CD4-positive, alpha-beta T cell treated with Interleukin-15 for 1 hour (primary cell): Measurements from ENCODE around the gene KIF6.
"Not testable (repeated sequence)": the region's sequence is repeated elsewhere in the genome, so short reads cannot be mapped to it uniquely, and the experiment has no call there.

Source experiments
- DNase-seq: peaks from one replicate; pipeline ENCODE4 v3.0.0-alpha.2; 2020

KIF6 gene

DNA sequence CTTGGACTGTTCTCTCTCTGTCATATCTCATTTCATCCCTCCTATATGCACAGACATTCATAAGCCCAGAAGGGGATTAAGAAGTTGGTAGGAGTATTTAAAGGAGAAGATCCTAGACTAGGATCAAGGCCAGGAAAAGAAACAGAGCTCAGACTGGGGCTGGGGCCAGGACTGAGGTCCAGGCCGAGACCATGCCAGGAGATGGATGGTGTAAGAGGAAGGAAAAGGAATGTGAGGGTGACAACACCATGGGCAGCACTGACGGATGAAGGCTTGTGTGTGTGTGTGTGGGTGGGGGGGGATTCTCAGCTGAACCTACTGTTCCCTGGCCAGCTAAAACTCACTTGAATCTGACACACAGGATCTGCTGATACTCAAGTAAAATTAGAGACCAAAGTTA lies 182.1 kb downstream of the KIF6 start:
- no peak for DNase-seq

DNA sequence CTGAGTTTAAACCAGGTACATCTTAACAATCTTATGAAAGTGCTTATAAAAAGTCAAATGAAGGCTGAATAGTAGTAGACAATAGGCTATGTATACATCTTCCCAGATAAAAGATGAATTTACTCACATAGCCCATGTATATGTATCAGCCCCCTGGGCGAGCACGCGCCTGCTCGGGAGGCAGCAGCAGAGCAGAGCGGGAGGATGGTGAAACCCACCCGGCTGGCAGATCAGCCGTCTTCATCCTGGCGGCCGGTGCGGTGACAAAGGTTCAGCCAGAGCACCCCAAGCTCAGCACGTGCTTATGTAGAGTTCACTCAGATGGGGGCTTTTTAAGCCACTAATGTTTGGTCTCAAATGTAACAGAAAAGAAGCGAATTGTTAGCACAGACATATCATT lies 184.8 kb downstream of the KIF6 start:
- no peak for DNase-seq

DNA sequence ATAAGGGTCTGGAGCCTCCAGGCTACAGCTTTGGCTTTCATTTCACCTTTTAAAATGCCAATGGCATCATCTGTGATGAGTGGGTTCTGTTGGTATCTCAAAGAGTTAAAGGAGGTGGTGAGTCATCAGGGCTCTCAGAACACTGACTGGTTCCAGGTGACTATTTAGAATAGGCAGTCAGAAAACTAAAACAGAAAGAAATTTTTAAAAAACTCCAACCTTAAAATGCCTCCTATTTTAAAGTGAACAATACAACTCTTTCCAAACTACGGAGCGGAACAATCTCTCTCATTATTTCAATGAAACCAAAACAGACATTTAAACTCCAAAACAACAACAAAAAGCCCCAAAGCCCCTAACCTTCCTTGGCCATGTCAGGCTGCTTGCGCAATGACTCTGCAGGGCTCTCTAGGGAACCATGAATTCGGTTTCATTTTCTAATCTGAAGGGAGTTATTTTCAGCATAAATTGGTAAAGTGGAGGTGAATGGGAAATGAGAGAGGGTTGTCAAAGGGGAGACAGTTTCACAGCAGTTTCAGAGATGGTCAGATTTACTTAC lies 194.9 kb downstream of the KIF6 start:
- DNase-seq, result no peak

DNA sequence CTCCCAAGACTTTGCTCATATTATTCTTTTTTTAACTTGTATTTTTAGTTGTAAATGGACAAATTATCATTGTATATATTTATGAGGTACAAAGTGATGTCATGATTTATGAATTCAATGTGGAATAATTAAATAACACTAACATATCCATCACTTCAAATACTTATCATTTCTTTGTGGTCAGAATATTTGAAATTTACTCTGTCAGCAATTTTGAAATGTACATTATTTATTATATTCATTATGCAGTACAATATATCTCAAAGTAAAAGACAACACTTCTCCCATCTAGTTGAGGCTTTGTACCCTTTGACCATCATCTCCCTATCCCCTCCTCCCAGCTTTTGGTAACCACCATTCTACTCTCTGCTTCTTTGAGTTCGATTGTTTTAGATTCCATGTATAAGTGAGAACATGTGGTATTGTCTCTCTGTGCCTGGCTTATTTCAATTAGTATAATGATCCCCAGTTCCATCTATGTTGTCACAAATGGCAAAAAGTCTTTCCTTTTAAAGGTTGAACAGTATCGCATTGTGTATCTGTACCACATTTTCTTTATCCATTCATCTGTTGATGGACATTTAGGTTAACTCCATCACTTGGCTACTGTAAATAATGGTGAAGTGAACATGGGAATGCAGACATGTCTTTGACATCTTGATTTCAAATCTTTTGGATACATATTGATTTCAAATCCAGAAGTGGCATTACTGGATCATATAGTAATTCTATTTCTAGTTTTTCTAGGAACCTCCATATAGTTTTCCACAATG lies 197.2 kb downstream of the KIF6 start:
- no peak for DNase-seq

DNA sequence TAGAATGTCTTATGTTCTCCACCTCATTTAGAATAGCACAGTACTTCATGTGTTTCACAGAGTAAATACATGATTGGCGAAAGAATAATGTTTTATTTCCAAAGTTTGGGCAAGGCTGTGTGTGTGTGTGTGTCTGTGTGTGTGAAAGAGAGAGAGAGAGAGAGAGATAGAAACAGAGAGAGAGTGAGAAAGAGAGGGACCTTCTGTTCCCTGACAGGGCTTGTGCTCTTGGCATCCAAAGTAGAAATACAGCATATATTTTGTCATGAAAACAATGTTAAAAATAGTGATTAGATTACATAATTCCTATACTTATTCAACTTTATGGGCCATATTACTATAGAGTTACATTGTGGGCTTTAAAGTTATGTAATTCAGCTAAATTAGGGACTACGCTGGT lies 201.2 kb downstream of the KIF6 start:
- DNase-seq, result no peak

DNA sequence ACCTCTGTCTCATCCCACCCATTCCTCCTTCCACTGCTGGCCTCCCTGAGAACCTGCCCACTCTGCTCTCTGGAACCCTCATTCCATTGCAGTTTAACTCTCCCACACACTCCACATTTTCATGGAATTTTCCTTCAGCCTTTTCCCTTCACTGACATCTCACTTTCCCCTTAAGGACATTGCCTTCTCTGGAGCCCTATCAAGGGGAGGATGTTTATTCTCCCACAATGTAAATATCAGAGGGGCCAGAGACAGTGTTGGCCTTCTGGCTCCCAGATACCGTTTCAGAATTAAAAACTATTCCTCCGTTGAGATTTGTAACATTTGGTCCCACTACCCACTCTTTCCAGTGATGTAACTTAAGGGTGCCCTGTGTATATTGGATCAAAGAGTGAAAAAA lies 203.2 kb downstream of the KIF6 start:
- no peak for DNase-seq

DNA sequence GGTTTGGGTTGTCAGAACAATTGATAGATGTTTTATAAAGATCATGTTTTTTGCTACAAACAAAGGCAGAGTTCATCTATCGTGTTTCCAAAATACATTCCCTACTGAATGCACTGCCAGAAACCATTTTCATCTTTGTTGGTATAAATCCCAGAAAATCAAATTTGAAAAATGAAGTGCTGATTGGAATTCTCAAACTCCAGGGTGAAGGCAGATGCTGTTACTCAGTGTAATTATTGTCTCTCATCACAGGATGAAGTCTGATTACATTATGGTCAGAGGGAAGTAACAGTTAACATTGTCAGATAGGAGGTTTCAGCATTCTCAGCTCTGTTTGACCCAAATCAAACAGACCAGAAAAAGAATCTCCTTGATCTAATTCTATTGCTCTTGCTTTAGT lies 204.3 kb downstream of the KIF6 start:
- no peak for DNase-seq

DNA sequence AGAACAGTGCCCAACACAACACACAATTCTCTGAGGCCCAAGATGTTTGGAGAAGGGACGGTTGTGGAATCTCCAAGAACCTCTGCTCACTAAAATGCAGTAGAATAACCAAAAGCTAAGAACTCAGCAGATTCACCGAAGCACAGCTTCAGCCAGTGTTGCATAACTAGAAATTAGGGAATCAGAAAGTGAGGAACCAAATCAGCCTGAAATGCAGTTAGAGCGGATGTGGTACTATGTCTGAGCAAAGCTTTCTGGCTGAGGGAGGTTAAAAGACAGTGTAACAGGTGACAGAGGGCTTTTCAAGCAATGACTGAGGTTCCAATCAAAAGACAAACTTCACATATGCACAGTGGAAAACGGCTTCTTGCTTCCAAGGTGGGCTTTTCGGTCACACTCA lies 204.8 kb downstream of the KIF6 start:
- no peak for DNase-seq

DNA sequence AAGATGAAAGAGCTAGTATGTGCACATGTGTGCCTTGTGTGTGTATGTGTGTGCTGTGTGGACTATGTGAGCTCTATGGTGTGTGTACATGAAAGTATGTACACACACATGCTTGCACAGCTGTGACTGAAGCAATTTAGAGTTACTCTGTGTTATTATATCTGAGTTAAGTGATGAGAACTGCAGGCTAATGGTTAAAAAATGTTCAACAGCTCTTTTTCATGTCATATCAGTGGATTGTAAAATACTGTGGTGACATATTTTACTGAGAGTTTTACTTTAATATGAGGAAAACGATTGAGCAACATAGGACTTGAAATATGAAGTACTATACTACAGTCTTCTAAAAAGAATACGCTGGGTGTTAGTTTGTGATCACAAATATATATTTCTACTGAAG lies 207.0 kb downstream of the KIF6 start:
- DNase-seq, result no peak

DNA sequence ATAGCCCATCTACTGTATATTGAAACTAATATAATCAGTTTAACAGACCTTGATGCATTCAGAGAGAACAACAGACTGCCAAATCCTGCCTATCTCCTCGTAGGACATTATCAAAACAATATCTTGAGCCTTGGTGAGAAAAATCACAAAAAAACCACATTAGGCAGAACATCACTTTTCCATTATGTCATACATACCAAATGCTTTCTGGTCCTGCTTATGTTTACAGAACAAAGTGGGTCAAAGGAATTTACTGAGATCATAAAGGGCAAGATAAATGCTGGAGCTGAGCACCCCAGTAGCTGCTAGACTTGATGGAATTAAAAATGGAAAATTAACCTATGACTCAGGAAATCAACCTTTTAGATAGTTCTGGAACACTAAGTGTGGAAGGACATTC lies 207.5 kb downstream of the KIF6 start:
- DNase-seq, result no peak

DNA sequence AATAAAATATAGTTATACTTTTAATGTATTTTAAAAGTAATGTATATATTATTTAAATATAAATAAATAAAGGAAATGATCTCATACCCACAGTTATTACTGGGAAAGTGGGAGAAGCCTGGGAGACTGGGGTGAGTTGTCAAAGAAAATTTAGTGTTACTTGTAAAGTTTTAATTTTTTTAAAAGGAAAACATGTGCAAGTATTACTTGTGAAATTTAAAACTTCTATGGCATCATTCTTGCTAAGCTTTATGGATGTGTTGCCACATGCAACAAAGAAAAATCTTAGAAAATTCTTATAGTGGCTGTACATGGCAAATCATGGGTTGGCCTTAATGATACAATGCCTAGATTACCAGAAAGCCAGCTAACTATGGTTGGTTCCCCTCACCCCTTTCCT lies 208.7 kb downstream of the KIF6 start:
- no peak for DNase-seq

DNA sequence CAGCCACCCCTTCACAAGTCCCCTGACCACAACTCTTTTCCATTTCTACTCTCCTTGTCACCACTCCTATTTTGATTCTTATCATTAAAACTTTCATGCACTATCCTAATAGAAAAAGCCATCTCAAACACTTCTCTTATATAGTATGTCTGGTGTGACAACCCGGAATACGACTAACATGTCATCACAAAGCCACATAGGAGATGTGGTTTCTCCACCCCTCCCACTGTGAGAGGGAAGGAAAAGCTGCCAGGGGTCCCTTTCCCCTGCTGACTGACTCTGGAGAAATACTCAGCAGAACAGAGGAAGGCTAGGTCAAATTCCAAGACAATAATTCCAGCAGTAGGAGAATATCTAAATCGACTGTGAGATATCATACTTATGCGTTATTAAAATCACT lies 209.7 kb downstream of the KIF6 start:
- DNase-seq, result no peak

DNA sequence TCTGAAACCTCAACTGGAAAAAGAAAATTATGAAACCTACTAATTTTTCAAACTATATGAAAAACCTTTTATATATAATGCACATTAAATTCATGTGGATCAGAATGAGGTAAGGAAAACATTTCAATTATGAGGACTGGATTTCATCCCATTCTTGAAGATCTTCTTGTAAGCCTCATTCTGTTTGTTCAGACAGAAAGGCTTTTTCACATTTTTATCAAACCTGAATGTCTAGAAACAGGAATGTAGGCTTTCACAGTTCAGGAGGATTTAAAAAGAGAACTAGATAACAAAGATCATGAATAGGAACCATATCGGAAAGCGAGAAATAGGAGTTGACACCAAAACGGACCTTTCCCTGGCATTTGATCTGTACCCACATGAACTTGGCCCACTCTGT lies 210.2 kb downstream of the KIF6 start:
- no peak for DNase-seq

DNA sequence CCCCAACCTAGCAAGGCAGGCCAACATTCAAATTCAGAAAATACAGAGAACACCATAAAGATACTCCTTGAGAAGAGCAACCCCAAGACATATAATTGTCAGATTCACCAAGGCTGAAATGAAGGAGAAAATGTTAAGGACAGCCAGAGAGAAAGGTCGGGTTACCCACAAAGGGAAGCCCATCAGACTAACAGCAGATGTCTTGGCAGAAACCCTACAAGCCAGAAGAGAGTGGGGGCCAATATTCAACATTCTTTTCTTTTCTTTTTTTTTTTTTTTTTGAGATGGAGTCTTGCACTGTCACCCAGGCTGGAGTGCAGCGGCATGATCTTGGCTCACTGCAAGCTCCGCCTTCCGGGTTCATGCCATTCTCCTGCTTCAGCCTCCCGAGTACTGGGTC lies 215.4 kb downstream of the KIF6 start:
- DNase-seq, result not testable (repeated sequence)

DNA sequence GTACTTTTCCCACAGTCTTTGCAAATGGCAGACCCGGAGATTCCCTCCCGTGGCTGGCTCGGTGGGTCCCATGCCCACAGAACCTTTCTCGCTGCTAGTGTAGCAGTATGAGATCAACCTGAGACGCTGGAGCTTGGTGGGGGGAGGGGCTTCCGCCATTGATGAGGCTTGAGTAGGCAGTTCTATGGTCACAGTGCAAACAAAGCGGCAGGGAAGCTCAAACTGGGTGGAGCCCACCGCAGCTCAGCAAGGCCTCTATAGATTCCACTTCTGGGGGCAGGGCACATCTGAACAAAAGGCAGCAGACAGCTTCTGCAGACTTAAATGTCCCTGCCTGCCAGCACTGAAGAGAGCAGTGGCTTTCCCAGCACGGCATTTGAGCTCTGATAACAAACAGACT lies 216.7 kb downstream of the KIF6 start:
- DNase-seq, result no peak

DNA sequence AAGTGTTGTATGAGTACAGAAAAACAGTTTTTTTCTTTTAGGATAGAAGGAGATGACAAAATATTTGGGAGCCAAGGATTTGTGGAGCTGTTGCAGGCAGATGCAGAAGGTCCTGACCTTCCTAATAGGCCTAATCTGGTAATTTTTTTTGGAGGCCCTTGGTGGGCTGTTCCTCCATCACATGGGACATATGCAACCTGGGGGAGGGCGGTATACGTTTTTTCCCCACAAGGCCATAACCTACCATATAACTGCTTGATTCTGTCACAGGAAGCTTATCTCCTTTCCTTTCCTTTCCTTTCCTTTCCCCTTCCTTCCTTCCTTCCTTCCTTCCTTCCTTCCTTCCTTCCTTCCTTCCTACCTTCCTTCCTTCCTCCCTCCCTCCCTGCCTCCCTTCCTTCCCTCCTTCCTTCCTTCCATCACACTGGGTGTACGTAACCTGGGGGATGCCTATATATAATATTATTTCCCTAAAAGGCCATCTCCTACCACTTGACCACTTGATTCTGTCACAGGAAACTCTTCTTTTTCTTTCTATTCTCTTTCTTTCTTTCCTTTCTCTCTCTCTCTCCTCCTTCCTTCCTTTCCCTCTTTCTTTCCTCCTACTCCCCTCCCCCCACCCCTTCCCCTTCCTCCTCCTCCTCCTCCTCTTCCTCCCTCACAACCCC lies 217.7 kb downstream of the KIF6 start:
- DNase-seq, result no peak

DNA sequence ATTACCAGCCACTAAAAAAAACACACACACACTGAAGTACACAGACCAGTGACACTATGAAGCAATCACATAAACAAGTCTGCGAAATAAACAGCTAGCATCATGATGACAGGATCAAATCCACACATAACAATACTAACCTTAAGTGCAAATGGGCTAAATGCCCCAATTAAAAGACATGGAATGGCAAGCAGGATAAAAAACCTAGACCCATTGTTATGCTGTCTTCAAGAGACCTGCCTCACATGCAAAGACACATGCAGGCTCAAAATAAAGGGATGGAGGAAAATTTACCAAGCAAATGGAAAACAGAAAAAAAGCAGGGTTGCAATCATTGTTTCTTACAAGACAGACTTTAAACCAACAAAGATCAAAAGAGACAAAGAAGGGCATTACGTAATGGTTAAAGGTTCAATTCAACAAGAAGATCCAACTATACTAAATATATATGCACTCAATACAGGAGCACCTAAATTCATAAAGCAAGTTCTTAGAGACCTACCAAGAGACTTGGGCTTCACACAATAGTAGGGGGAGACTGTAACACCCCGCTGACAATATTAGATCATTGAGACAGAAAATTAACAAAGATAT lies 222.7 kb downstream of the KIF6 start:
- not testable (repeated sequence) for DNase-seq

DNA sequence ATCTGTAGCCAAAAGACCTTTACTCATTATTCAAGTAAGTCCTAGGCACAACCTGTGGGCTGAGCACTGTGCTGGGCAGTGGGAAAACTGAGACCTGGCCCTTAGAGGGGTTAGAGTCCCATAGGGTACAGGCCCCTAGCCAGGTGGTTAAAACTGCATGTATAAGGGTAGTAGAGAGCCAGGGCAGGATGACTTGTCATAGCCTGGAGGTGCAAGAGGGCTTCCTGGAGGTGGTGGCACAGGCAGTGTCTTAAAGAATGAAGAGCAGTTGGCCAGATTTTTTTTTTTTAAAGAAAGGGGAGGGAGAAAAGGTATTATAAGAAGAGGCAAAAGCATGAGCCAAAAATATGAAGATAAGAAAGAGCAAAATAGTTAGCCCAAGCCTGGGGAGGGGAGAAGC lies 226.2 kb downstream of the KIF6 start:
- no peak for DNase-seq

DNA sequence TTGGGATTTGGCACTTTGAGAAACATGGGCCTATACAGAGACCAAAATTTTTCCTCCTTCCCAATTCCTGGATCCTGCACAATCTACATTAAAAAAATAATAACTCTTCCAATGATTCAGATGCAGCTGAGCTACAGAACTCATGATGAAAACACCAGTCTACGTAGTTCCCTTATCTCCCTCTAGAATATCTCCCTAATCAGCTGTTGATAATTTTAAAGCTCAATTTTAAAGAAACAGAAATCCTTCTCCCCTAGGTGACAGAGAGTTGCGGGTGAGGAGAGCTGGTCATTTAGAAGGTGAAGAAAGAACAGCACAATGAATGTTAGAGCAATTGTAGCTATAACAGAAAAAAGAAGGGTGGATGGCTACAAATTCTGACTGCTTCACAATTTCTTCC lies 227.1 kb downstream of the KIF6 start:
- no peak for DNase-seq

DNA sequence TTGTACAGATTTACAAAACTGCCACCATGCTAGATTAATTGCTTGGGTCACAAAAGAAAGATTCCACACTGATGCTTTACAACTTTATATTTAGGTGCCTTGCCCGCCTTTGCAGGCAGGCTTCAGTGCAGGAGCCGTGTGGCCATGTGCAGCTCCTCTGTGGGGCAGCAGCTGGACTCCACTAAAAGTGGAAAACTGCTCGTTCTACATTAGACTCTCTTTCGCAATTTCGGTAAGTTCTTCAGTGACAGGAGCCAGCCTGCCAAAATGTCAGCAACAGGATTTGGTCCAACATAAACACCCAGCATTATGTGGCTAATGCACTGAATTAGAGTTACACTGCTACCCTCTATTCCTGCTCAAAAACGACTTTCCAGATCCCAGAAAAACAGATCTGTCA lies 228.3 kb downstream of the KIF6 start:
- no peak for DNase-seq

DNA sequence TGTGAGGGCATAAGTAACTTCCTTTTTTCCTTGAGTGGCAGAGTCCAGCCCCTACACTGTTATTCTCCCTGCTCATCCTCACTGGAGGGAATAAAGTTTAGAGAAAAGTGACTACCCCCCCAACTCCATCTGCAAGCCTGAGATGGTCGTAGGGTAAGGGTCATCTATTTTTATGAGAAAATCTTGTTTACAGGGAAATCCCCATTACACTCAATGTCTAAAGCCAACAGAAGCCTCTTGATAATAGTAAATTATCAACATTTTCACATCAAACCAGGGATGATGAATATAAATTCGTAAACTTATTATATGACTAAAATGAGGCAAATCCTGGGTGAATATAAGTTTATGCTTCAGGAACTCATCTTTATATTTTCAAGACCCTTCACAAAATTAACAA lies 228.8 kb downstream of the KIF6 start:
- no peak for DNase-seq

DNA sequence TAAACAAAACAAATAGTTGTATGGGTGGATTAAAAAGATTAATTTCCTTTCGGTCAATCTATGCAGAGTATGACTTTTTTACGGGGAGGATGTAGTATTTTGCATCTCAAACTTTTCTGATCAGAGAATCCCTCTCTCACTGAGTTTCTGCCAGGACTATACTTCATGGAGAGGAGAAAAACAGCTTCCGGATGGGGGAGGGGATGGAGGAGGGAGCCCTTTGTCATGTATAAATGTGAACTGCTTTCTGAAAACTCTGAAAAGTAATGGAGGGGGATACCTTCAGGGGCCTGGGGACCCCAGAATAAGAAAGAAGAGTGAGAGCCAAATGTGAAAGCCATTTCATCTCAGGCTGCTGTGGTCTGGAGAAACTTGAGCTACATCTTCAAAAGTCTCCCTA lies 229.6 kb downstream of the KIF6 start:
- no peak for DNase-seq

DNA sequence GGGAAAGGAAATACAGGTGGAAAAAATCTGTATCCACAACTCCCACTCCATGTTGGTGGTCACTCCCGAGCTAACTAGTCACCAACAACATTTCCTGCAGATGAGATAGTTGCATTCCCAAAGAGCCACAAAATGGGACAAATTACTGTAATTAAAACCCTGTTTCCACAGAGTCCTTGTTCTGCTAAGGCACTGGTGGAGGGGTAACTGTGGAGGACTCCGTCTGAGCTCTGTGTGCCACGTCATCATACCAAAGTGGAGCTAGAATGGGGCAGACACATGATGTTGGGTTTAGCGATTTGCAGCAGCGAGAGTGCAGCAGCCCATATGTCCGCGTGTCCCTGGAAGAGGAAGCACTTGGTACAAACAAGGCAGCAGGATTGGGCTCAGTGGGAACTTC lies 230.2 kb downstream of the KIF6 start:
- no peak for DNase-seq

DNA sequence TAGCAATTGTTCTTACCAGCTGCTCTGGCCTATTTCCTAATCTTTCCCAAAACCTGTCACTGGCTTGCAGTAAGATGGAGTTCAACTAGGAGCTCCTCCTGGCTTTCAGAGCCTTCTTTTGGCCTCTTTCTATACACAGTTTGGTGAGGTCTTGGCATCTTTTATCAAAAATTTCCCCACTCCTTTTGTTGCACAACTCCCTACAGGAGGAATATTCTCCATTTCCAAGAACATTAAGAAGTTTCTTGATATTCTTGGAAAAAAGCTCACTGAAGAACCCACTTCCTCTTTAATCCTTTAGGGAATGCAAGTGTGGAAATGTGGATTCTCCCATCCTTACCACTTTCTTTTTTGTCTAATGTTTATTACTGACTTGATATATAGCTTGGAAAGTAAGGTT lies 231.4 kb downstream of the KIF6 start:
- DNase-seq, result no peak
